Islet of Langerhans (tissue), 1 donor: ENCODE measurements around the gene OSBPL8.

Experiments used
- FAIRE-seq: peaks from one replicate; lab custom pipeline; 2011; peaks lifted over from hg19 to GRCh38; lab: Jason Lieb, UNC

The OSBPL8 gene

GRCh38 chr12:76555231-76555767 is 4.3 kb downstream of the OSBPL8 start:
- no peak for FAIRE-seq

- no peak for FAIRE-seq
These were observed 5.0 kb downstream of the OSBPL8 start for GRCh38 chr12:76554405-76555230.

GRCh38 chr12:76552343-76552938 is 7.1 kb downstream of the OSBPL8 start:
- no peak for FAIRE-seq

- FAIRE-seq: no peak
These were observed 8.1 kb downstream of the OSBPL8 start for GRCh38 chr12:76551482-76551888.

GRCh38 chr12:76549131-76549530 is 10.4 kb downstream of the OSBPL8 start:
- FAIRE-seq: no peak

GRCh38 chr12:76548222-76548837 is 11.2 kb downstream of the OSBPL8 start:
- FAIRE-seq: no peak

- no peak for FAIRE-seq
These were observed 12.0 kb downstream of the OSBPL8 start for GRCh38 chr12:76547526-76547925.

- no peak for FAIRE-seq
These were observed 12.7 kb downstream of the OSBPL8 start for GRCh38 chr12:76546889-76547288.

- FAIRE-seq: no peak
These were observed 14.1 kb downstream of the OSBPL8 start for GRCh38 chr12:76545486-76545885.

- FAIRE-seq: no peak
These were observed 14.8 kb downstream of the OSBPL8 start for GRCh38 chr12:76544601-76545261.

GRCh38 chr12:76543813-76544347 is 15.7 kb downstream of the OSBPL8 start:
- FAIRE-seq: no peak

GRCh38 chr12:76542908-76543307 is 16.7 kb downstream of the OSBPL8 start:
- no peak for FAIRE-seq

- no peak for FAIRE-seq
These were observed 19.8 kb downstream of the OSBPL8 start for GRCh38 chr12:76539727-76540126.

GRCh38 chr12:76537923-76538322 is 21.6 kb downstream of the OSBPL8 start:
- no peak for FAIRE-seq

GRCh38 chr12:76536546-76536945 is 23.0 kb downstream of the OSBPL8 start:
- no peak for FAIRE-seq

GRCh38 chr12:76535170-76535569 is 24.4 kb downstream of the OSBPL8 start:
- FAIRE-seq: no peak

GRCh38 chr12:76533331-76533730 is 26.2 kb downstream of the OSBPL8 start:
- no peak for FAIRE-seq

GRCh38 chr12:76532520-76532919 is 27.1 kb downstream of the OSBPL8 start:
- no peak for FAIRE-seq

- no peak for FAIRE-seq
These were observed 28.5 kb downstream of the OSBPL8 start for GRCh38 chr12:76531056-76531455.

- FAIRE-seq: no peak
These were observed 29.1 kb downstream of the OSBPL8 start for GRCh38 chr12:76530516-76530915.

GRCh38 chr12:76529226-76529918 is 30.2 kb downstream of the OSBPL8 start:
- no peak for FAIRE-seq

GRCh38 chr12:76523408-76523807 is 36.2 kb downstream of the OSBPL8 start:
- FAIRE-seq: no peak
